GM18907 (cell line): ENCODE data around the gene KRTAP9-7.
"Not testable (repeated sequence)": the region's sequence is repeated elsewhere in the genome, so short reads cannot be mapped to it uniquely, and the experiment has no call there.

Experiments
- ATAC-seq: cut with Tn5 transposase; IDR thresholded peaks from one replicate; pipeline ENCODE4 v1.9.1; 2021; ENCODE audit warnings: mild to moderate bottlenecking, moderate library complexity; ENCODE audit not compliant: unreplicated experiment

Gene KRTAP9-7

GRCh38 chr17:41271323-41271722 lies 4.2 kb upstream of the KRTAP9-7 start:
- ATAC-seq: not testable (repeated sequence)

GRCh38 chr17:41271858-41272257 lies 3.6 kb upstream of the KRTAP9-7 start:
- no peak for ATAC-seq

DNA sequence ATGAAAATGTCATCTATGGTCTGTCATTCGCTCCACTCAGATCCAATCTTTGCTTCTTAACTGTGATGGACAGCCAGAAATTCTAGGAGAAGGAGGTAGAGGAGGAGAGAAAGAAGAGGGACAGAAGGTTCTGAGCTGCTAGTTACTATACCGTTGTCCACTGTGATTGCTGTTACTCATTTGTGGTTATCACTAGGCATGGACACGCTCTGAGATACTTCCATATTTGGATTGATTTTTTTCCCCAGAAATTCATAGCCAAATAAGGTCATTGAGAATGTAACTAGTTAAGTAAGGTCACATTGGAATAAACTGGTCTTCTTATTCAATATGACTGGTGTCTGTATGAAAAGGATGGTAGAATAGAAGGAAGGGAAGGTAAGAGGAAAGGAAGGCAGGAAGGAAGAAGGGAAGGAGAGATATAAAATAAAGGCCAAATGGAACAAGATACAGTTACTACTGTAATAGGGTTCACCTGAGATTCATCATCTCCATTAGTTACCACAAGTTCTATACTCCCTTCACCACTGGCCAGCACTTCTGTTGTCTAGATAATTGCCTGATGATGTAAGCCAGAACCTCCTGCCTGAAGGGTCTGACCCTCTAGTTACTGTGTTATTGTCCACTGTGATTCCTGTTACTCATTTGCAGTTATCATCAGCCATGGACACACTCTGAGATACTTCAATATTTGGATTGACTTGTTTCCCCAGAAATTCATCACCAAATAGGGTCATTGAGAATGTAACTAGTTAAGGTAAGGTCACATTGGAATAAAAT lies 2.9 kb downstream of the KRTAP9-7 start:
- ATAC-seq: no peak

DNA sequence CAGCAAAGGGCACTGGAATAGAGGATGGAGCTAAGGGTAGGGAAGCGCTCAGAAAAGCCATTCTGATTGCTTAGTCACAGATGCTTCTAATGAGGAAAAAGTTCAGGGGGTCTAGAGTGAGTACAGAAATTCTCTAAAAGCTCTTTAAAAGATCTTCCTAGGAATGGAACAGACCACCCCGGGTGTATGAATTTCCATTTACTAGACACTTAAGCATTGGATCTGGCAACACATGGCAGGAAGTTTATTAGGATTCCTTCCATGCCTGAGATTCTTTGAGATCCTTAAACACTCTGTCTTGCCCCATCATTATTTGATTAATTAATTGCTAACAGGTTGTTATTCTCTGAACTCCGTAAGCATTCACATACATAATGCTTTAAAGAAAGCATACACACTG lies 8.5 kb downstream of the KRTAP9-7 start:
- no peak for ATAC-seq

DNA sequence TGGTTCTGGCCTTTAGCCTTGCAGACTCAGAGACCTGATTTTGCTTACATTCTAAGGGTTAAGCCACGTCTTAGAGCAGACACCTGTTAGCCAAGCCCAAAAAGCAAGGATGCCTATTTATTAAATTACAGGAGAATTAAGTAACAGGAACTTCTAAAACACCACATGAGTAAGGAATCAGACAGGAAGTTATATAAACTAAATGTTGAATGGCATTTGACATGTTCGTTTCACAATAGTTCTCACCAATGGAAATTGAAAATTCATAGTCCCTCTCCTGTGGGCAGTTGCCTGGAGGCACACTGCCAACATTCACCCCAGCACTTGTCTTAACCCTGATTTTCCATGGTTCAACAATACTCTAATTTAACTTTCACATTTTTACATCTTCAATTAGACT lies 9.0 kb downstream of the KRTAP9-7 start:
- no peak for ATAC-seq

- no peak for ATAC-seq
Observed at GRCh38 chr17:41287050-41287449, 11.6 kb downstream of the KRTAP9-7 start.

DNA sequence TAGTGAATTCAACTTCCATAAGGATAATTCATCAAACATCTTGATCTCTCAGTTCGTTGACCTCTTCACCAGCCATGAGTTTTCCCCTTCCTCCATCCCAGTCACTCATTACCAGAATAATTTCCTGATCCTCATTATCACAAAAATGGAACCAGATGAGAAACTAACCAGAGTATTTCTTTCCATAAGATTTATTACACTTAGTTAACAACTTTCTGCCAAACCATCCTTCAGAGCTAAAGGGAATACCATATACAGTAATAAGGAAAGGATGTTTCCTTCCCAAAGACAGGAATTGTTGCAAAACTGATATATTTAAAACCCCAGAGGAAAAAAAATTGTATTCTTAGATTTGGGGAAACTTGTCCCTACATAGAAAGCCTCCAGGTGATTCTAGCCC lies 18.5 kb downstream of the KRTAP9-7 start:
- ATAC-seq: no peak

DNA sequence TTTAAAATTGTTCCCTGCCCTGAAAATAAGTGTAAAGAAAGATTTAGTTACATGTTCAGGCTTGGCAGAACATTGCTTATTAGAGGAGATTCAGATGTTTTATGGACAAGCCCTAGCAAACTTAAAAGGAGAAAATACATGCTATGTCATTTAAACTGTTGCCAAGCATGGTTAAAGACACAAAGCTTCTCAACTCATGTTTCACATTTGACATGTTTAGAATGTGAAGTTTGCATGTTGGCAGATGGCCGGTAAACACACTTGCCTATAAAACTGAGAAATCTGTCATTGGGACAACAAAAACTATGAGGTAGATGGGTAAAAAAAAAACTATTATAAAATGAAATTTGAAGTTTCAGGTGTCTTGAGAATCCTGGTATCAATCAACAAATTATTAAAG lies 21.3 kb downstream of the KRTAP9-7 start:
- ATAC-seq: no peak

DNA sequence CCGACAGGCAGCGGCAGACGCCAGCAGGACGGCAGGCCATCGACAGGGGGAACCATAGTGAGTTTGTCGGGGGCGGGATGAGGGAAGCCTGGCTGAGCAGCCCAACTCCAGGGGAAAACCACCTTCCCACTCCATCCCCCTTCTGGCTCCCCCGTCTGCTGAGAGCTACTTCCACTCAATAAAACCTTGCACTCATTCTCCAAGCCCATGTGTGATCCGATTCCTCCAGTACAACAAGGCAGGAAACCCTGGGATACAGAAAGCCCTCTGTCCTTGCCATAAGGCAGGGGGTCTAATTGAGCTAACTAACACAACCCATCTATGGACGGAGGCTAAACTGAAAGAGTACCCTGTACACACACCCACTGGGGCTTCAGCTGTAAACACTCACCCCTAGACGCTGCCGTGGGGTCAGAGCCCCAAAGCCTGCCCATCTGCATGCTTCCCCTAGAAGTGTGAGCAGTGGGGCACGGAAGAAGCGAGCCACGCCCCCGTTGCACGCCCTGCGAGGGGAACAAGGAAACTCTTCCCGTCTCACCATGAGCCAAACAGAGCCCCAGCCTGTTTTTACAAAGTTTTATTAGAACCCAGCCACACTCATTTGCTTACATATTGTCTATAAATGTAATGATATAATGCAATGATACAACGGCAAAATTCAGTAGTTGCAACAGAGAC lies 23.1 kb downstream of the KRTAP9-7 start:
- ATAC-seq: no peak

GRCh38 chr17:41301204-41301790 lies 25.8 kb downstream of the KRTAP9-7 start:
- no peak for ATAC-seq

GRCh38 chr17:41301916-41302901 lies 26.7 kb downstream of the KRTAP9-7 start, which contains the start of gene KRTAP29-1:
TSS of gene KRTAP29-1 (minus strand) at chr17:41302851. CDS start at chr17:41302851, 0 bp downstream.
- ATAC-seq: no peak

DNA sequence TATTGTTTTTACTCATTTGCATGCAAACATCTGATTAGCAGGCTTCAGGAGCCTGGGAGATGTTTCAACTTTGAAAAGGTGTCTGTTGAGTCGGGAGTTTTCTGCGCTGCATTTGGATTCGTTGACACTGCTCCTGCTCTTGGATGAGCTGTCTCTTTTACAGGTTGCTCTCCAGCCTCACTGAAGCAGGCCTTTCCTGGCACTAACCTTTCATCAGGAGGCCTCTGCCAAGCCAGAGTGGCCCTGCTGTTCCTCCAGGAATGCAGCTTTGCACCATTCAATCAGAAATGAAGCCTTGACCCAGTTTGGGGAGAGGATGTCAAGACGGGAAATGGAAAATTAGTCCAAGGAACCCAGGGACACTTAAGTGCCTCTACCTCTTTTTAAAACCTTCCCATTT lies 27.5 kb downstream of the KRTAP9-7 start:
- ATAC-seq: no peak

DNA sequence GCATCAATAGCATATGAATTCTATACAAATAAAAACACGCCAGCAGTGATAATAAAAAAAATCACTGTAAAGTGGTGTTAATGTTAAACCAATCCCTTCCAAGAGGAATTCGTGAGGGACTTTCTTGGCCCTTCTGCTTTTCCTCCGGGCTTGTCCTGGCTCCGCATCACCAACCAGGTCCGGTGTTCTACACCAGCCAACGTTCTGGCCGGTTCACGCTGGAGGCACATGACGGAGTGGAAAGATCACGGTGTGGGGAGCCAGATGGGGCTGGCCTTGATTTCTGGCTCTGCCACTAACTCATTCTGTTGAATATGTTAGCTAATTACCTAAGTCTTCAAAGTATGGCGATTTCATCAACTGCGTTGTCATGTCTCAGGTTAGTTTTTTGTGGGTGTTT lies 28.6 kb downstream of the KRTAP9-7 start:
- ATAC-seq: no peak

GRCh38 chr17:41307647-41308046 lies 32.1 kb downstream of the KRTAP9-7 start:
- no peak for ATAC-seq

GRCh38 chr17:41308251-41308917 lies 32.9 kb downstream of the KRTAP9-7 start:
- ATAC-seq: peak; percentile 75

DNA sequence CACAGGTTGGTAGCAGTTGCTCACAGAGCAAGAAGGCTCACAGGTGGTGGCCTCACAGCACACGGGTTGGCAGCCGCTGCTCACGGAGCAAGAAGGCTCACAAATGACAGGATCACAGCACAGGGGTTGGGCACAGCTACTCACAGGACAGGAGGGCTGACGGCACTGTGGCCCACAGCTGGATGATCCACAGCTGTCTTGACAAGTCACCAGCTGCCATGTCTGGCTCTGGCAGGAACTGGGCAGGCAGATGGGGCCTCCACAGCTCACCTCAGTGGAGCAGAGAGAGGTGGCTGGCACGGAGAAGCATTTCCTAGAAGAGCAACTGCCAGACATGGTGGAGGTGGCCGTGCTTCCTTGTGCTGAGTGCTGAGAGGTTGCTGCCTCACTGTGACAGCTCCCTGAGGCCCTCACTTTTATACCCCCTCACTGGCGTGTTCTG lies 33.4 kb downstream of the KRTAP9-7 start, which contains the start of gene KRTAP16-1:
Gene KRTAP16-1 (minus strand): TSS at position 392 of the 442 bp plus-strand sequence. CDS start 56 bp downstream, at position 336.
- peak; percentile 42 for ATAC-seq

DNA sequence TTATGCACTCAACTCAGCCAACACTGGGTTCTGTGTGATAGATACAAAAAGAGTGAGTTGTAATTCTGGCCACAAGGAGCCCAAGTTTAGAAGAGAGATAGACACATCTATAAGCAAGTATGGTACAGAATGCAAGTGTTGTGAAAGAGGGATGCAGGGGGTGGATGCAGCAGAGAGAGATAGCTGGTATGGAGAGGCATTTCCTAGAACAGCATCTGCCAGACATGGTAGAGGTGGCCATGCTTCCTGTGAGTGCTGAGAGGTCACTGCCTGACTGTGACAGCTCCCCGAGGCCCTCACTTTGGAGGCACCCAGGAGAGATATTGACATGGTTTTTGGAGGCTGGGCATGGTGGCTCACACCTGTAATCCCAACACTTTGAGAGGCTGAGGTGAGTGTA lies 35.6 kb downstream of the KRTAP9-7 start:
- no peak for ATAC-seq

- no peak for ATAC-seq
Observed at GRCh38 chr17:41315204-41315794, 39.8 kb downstream of the KRTAP9-7 start, which contains the start of gene KRTAP17-1. TSS of gene KRTAP17-1 (minus strand) at chr17:41315710. CDS start at chr17:41315650, 60 bp downstream.

DNA sequence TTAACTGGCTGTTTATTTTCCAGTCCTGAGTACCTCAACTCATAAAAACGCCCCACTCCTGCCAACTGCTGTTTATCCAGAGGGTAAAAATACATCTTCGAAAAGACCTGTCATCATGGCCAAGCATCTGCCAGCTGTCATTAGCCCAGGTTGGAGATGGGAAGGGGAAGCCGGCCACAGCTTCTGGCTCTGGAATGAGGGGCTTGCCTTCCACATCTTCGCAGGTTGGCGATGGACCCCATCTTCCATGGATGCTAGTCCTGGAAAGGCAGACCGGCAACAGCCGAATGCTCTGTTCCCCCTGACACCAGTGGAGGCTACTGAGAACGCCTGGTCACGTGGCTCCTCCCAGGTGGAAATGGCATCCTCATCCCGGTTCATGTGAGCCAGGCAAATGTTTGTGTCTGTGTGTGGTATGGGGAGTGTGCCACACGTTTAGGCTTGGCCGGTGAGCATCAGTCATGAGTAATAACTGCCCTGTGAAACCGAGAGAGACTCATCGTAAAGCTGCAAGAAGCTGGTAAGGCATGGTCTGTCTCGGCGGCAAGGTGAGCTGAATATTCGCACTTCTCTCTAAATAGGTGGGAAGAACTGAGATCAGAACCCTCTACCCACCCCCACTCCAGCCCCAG lies 40.4 kb downstream of the KRTAP9-7 start:
- no peak for ATAC-seq
